ENCODE results near the gene C8G.
A peak's percentile ranks its signal among the peaks of the same experiment; 100 is the strongest.

C8G gene

GRCh38 chr9:136944519-136945332, at the start of gene C8G, which contains the start of gene FBXW5:
TSS of gene C8G (plus strand) at chr9:136945243. CDS start at chr9:136945321, 78 bp downstream.
TSS of gene FBXW5 (minus strand) at chr9:136944738. CDS start at chr9:136944083, 655 bp downstream.
- peak; percentile 59 for DNase-seq

- DNase-seq, result no peak
These were observed 49.0 kb upstream of the C8G start for GRCh38 chr9:136896027-136896426.

GRCh38 chr9:136898483-136899100, 46.5 kb upstream of the C8G start:
- DNase-seq, result no peak

GRCh38 chr9:136899196-136899595, 45.8 kb upstream of the C8G start:
- no peak for DNase-seq

GRCh38 chr9:136900556-136900955, 44.5 kb upstream of the C8G start:
- no peak for DNase-seq

GRCh38 chr9:136900988-136901515, 44.0 kb upstream of the C8G start:
- no peak for DNase-seq

- DNase-seq, result no peak
These were observed 43.4 kb upstream of the C8G start for GRCh38 chr9:136901516-136902258.

- no peak for DNase-seq
These were observed 42.7 kb upstream of the C8G start for GRCh38 chr9:136902259-136902821.

- no peak for DNase-seq
These were observed 41.9 kb upstream of the C8G start for GRCh38 chr9:136903041-136903554.

- DNase-seq, result no peak
These were observed 38.8 kb upstream of the C8G start for GRCh38 chr9:136906266-136906665.

- DNase-seq, result no peak
These were observed 37.8 kb upstream of the C8G start for GRCh38 chr9:136907011-136907914.

- DNase-seq, result no peak
These were observed 34.7 kb upstream of the C8G start for GRCh38 chr9:136910197-136910900.

- no peak for DNase-seq
These were observed 34.2 kb upstream of the C8G start for GRCh38 chr9:136910901-136911245.

- DNase-seq, result no peak
These were observed 31.2 kb upstream of the C8G start for GRCh38 chr9:136913701-136914438.

GRCh38 chr9:136915632-136916329, 29.3 kb upstream of the C8G start:
- no peak for DNase-seq

GRCh38 chr9:136916330-136917184, 28.5 kb upstream of the C8G start:
- no peak for DNase-seq

GRCh38 chr9:136917902-136918301, 27.1 kb upstream of the C8G start:
- DNase-seq, result no peak

- no peak for DNase-seq
These were observed 25.0 kb upstream of the C8G start for GRCh38 chr9:136920069-136920468.

GRCh38 chr9:136920734-136921231, 24.3 kb upstream of the C8G start:
- no peak for DNase-seq
